CD8-positive, alpha-beta memory T cell (primary cell): Measurements from ENCODE around the gene FSTL5. TPM values are rescaled to one million over a fixed set of nuclear protein-coding genes. Genes with fewer than 3 reads are reported as not detected.
"Not testable (repeated sequence)": the region's sequence is repeated elsewhere in the genome, so short reads cannot be mapped to it uniquely, and the experiment has no call there.

ENCODE experiments used
- CTCF ChIA-PET: fragments of 350-600 bp; sonication (Branson Sonifier 250); formaldehyde crosslinking; loops from one replicate; lab custom pipeline; 2021; ENCODE audit warnings: antibody characterized with exemption; lab: Charles Lee
- POLR2A ChIA-PET: fragments of 350-600 bp; sonication (Branson Sonifier 250); formaldehyde crosslinking; loops from one replicate; lab custom pipeline; 2021; ENCODE audit warnings: antibody characterized with exemption; lab: Charles Lee
- DNase-seq, 5 donors: peaks; one replicate each; pipeline versions ENCODE4 v3.0.0 to v3.0.0-alpha.2; 2020 to 2022; ENCODE audit warnings: mixed read lengths in 1 of 5
- H3K27ac ChIP-seq: one replicate; pipeline ENCODE4 v1.7.0; 2013; ENCODE audit warnings: low read depth, mild to moderate bottlenecking, low read length, moderate library complexity
- H3K27me3 ChIP-seq: 2 replicates; pipeline ENCODE4 v1.7.0; 2013; ENCODE audit warnings: low read length, mild to moderate bottlenecking; ENCODE audit not compliant: insufficient read depth, poor library complexity, severe bottlenecking
- H3K36me3 ChIP-seq: 2 replicates; pipeline ENCODE4 v1.7.0; 2013; ENCODE audit warnings: mild to moderate bottlenecking, low read length, moderate library complexity; ENCODE audit not compliant: insufficient read depth
- H3K4me1 ChIP-seq: 2 replicates; pipeline ENCODE4 v1.7.0; 2013; ENCODE audit warnings: mild to moderate bottlenecking, low read length, moderate library complexity; ENCODE audit not compliant: insufficient read depth
- H3K4me3 ChIP-seq: 2 replicates; pipeline ENCODE4 v1.7.0; 2013; ENCODE audit warnings: mild to moderate bottlenecking, low read length
- H3K9me3 ChIP-seq: 2 replicates; pipeline ENCODE4 v1.7.0; 2013; ENCODE audit warnings: mild to moderate bottlenecking, low read length
- H3K27ac Mint-ChIP-seq, 8 donors: one replicate each; pipeline ENCODE4 v1.8.0; 2020 to 2021; ENCODE audit warnings: mixed read lengths in 8 of 8, mild to moderate bottlenecking in 6 of 8, inconsistent platforms in 3 of 8, moderate library complexity in 3 of 8
- H3K27me3 Mint-ChIP-seq, 2 donors: one replicate each; pipeline ENCODE4 v1.8.0; 2020 to 2021; ENCODE audit warnings: mixed read lengths in 2 of 2, mild to moderate bottlenecking in 1 of 2, moderate library complexity in 1 of 2
- H3K36me3 Mint-ChIP-seq, 3 donors: one replicate each; pipeline ENCODE4 v1.8.0; 2020 to 2021; ENCODE audit warnings: mixed read lengths in 3 of 3, inconsistent platforms in 1 of 3, mild to moderate bottlenecking in 1 of 3
- H3K4me1 Mint-ChIP-seq, 3 donors: one replicate each; pipeline ENCODE4 v1.8.0; 2020 to 2021; ENCODE audit warnings: mixed read lengths in 3 of 3, inconsistent platforms in 1 of 3, mild to moderate bottlenecking in 1 of 3
- H3K4me3 Mint-ChIP-seq, 7 donors: one replicate each; pipeline ENCODE4 v1.8.0; 2020 to 2021; ENCODE audit warnings: mixed read lengths in 7 of 7, mild to moderate bottlenecking in 6 of 7, moderate library complexity in 4 of 7, inconsistent platforms in 2 of 7
- H3K9me3 Mint-ChIP-seq, 5 donors: one replicate each; pipeline ENCODE4 v1.8.0; 2020 to 2022; ENCODE audit warnings: mixed read lengths in 5 of 5, mild to moderate bottlenecking in 3 of 5, moderate library complexity in 2 of 5, inconsistent platforms in 1 of 5
- polyA plus RNA-seq: library from polyadenylated mRNA; unstranded; fragments of 300-500 nt; fragmentation: Illumina TruSeq; gene quantifications from one replicate; pipeline ENCODE4 v1.2.3, GENCODE V29; 2021
- total RNA-seq, 2 experiments: library from RNA; stranded (reverse); gene quantifications; one replicate each; pipeline ENCODE4 v1.2.3, GENCODE V29; 2021

FSTL5 gene
- total and polyA plus RNA-seq, 3 experiments from 2014 or later = not detected

GRCh38 chr4:162117051-162117450, 46.7 kb downstream of the FSTL5 start:
- peaks cover 2 to 16% (median 11%) of the 10 kb centered on the region in 5 donors for H3K9me3 Mint-ChIP-seq
- no peak overlapping the region for H3K4me3 ChIP-seq
- H3K4me1 Mint-ChIP-seq = no peaks in the 10 kb centered on the region
- H3K36me3 ChIP-seq = no peaks in the 10 kb centered on the region
- no peak for DNase-seq
- H3K4me3 Mint-ChIP-seq = no peak overlapping the region
- H3K27ac ChIP-seq = no peak overlapping the region
- POLR2A ChIA-PET = no interaction called here
- H3K27me3 Mint-ChIP-seq = no peaks in the 10 kb centered on the region
- CTCF ChIA-PET = no interaction called here
- H3K36me3 Mint-ChIP-seq = no peaks in the 10 kb centered on the region
- H3K27me3 ChIP-seq = no peaks in the 10 kb centered on the region
- H3K4me1 ChIP-seq = no peaks in the 10 kb centered on the region
- H3K9me3 ChIP-seq = no peaks in the 10 kb centered on the region
- no peak overlapping the region for H3K27ac Mint-ChIP-seq

- ChIA-PET CTCF (no interaction called here), POLR2A (no interaction called here)
- Mint-ChIP-seq H3K9me3 (peaks cover 2 to 16% (median 9%) of the 10 kb centered on the region in 5 donors), H3K36me3 (no peaks in the 10 kb centered on the region), H3K4me1 (no peaks in the 10 kb centered on the region), H3K27me3 (no peaks in the 10 kb centered on the region), H3K27ac (no peak overlapping the region), H3K4me3 (no peak overlapping the region)
- no peak for DNase-seq
- Histone ChIP-seq H3K27ac (no peak overlapping the region), H3K36me3 (no peaks in the 10 kb centered on the region), H3K4me1 (no peaks in the 10 kb centered on the region), H3K27me3 (no peaks in the 10 kb centered on the region), H3K9me3 (no peaks in the 10 kb centered on the region), H3K4me3 (no peak overlapping the region)
These were observed 47.6 kb downstream of the FSTL5 start for GRCh38 chr4:162116095-162116779.

- Histone ChIP-seq H3K27me3 (no peaks in the 10 kb centered on the region), H3K4me3 (no peak overlapping the region), H3K9me3 (no peaks in the 10 kb centered on the region), H3K4me1 (no peaks in the 10 kb centered on the region), H3K27ac (no peak overlapping the region), H3K36me3 (no peaks in the 10 kb centered on the region)
- ChIA-PET CTCF (no interaction called here), POLR2A (no interaction called here)
- Mint-ChIP-seq H3K9me3 (peaks cover 2 to 16% (median 9%) of the 10 kb centered on the region in 5 donors), H3K4me1 (no peaks in the 10 kb centered on the region), H3K27me3 (no peaks in the 10 kb centered on the region), H3K27ac (no peak overlapping the region), H3K4me3 (no peak overlapping the region), H3K36me3 (no peaks in the 10 kb centered on the region)
- no peak for DNase-seq
These were observed 48.5 kb downstream of the FSTL5 start for GRCh38 chr4:162115333-162115732.

- H3K36me3 ChIP-seq = no peaks in the 10 kb centered on the region
- no peak overlapping the region for H3K4me3 ChIP-seq
- no peaks in the 10 kb centered on the region for H3K4me1 ChIP-seq
- Mint-ChIP-seq H3K4me3 (no peak overlapping the region), H3K36me3 (no peaks in the 10 kb centered on the region), H3K27ac (no peak overlapping the region), H3K4me1 (no peaks in the 10 kb centered on the region), H3K27me3 (no peaks in the 10 kb centered on the region), H3K9me3 (peaks cover 0 to 18% (median 7%) of the 10 kb centered on the region in 5 donors)
- H3K27me3 ChIP-seq = no peaks in the 10 kb centered on the region
- DNase-seq = no peak
- POLR2A ChIA-PET = no interaction called here
- no peaks in the 10 kb centered on the region for H3K9me3 ChIP-seq
- CTCF ChIA-PET = no interaction called here
- H3K27ac ChIP-seq = no peak overlapping the region
These were observed 52.7 kb downstream of the FSTL5 start for GRCh38 chr4:162111078-162111477.

- POLR2A ChIA-PET = no interaction called here
These were observed 59.2 kb downstream of the FSTL5 start for GRCh38 chr4:162104459-162105124.

GRCh38 chr4:162103908-162104307, 59.9 kb downstream of the FSTL5 start:
- H3K4me1 ChIP-seq, H3K27me3 Mint-ChIP-seq, POLR2A ChIA-PET, H3K27ac ChIP-seq, H3K36me3 ChIP-seq, H3K27me3 ChIP-seq, H3K27ac Mint-ChIP-seq, H3K9me3 ChIP-seq, H3K4me1 Mint-ChIP-seq, DNase-seq, H3K36me3 Mint-ChIP-seq, CTCF ChIA-PET, H3K4me3 Mint-ChIP-seq, H3K4me3 ChIP-seq: not testable (repeated sequence)
- H3K9me3 Mint-ChIP-seq = peaks cover 0 to 34% (median 4%) of the 10 kb centered on the region in 5 donors

More at GRCh38 chr4:162104459-162105124, 59.2 kb downstream of the FSTL5 start:
- Histone ChIP-seq H3K9me3 (no peaks in the 10 kb centered on the region), H3K27ac (no peak overlapping the region), H3K4me3 (no peak overlapping the region), H3K36me3 (no peaks in the 10 kb centered on the region), H3K27me3 (no peaks in the 10 kb centered on the region), H3K4me1 (no peaks in the 10 kb centered on the region)
- Mint-ChIP-seq H3K4me3 (no peak overlapping the region), H3K36me3 (no peaks in the 10 kb centered on the region), H3K27me3 (no peaks in the 10 kb centered on the region), H3K27ac (no peak overlapping the region), H3K4me1 (no peaks in the 10 kb centered on the region), H3K9me3 (peaks cover 0 to 30% (median 4%) of the 10 kb centered on the region in 5 donors)
- no peak for DNase-seq
- CTCF ChIA-PET = no interaction called here

- H3K4me3 Mint-ChIP-seq = no peak overlapping the region
These were observed 61.1 kb downstream of the FSTL5 start for GRCh38 chr4:162102713-162103112.

GRCh38 chr4:162101337-162101736, 62.5 kb downstream of the FSTL5 start:
- DNase-seq = no peak
- Mint-ChIP-seq H3K4me3 (no peak overlapping the region), H3K27ac (no peak overlapping the region), H3K36me3 (no peaks in the 10 kb centered on the region), H3K9me3 (peaks cover 0 to 35% (median 4%) of the 10 kb centered on the region in 5 donors), H3K4me1 (no peaks in the 10 kb centered on the region), H3K27me3 (no peaks in the 10 kb centered on the region)
- no peaks in the 10 kb centered on the region for H3K27me3 ChIP-seq
- H3K4me3 ChIP-seq = no peak overlapping the region
- H3K9me3 ChIP-seq = no peaks in the 10 kb centered on the region
- H3K27ac ChIP-seq = no peak overlapping the region
- CTCF ChIA-PET = no interaction called here
- no peaks in the 10 kb centered on the region for H3K36me3 ChIP-seq
- H3K4me1 ChIP-seq = no peaks in the 10 kb centered on the region
- POLR2A ChIA-PET = no interaction called here

More at GRCh38 chr4:162102713-162103112, 61.1 kb downstream of the FSTL5 start:
- peaks cover 0 to 45% (median 4%) of the 10 kb centered on the region in 5 donors for H3K9me3 Mint-ChIP-seq
- Histone ChIP-seq H3K36me3 (no peaks in the 10 kb centered on the region), H3K27ac (no peak overlapping the region), H3K9me3 (no peaks in the 10 kb centered on the region), H3K27me3 (no peaks in the 10 kb centered on the region), H3K4me3 (no peak overlapping the region), H3K4me1 (no peaks in the 10 kb centered on the region)
- DNase-seq = no peak
- H3K4me1 Mint-ChIP-seq = no peaks in the 10 kb centered on the region
- ChIA-PET POLR2A (no interaction called here), CTCF (no interaction called here)
- H3K27ac Mint-ChIP-seq = no peak overlapping the region
- no peaks in the 10 kb centered on the region for H3K36me3 Mint-ChIP-seq
- no peaks in the 10 kb centered on the region for H3K27me3 Mint-ChIP-seq
